ENCODE measurements around the gene FAM3C.

DNA sequence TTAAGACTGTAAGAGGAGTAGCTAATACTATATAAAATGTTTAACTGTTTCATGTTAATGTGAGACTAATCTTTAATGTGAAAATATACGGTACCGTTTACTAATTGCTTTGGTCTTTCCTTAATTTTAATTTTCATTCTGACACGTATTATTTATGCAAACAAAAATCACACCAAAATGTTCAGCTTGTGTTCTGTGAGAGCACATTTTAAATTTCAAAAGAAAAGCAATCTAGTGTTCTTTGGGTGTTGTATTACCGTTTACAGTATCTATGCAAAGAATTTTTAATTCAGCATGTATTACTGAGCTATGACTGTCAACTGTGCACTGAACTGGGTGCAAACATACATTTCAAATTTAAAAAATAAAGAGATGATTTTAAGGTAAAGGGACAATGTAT is 65.1 kb downstream of the FAM3C start:
- TF ChIP-seq CTCF (IDR thresholded peaks at IDR 0.05), result no peak
- no peak for TF ChIP-seq EP300 (IDR thresholded peaks at IDR 0.05)

Measured in stomach (tissue), 4 donors.